OCI-LY3 (cell line): ENCODE measurements around the gene WHRN.

Source experiments
- H2AFZ ChIP-seq: fragments of 200-600, 300-600 bp; shearing (Covaris generic); 2 replicates; pipeline ENCODE4 v1.6.0; 2014; ENCODE audit warnings: antibody characterized with exemption, low read depth, low read length
- H3K27ac ChIP-seq: fragments of 200-600, 300-600 bp; sonication (generic); 2 replicates; pipeline ENCODE4 v1.5.1; 2014; ENCODE audit warnings: mild to moderate bottlenecking, low read length, moderate library complexity, mixed read lengths
- H3K27me3 ChIP-seq: fragments of 200-600, 300-600 bp; sonication (generic); 2 replicates; pipeline ENCODE4 v1.6.1; 2014; ENCODE audit warnings: low read depth, low read length, mixed read lengths
- H3K36me3 ChIP-seq: fragments of 200-600, 300-600 bp; sonication (generic); replicated peaks from 2 replicates; pipeline ENCODE3; 2014; ENCODE audit warnings: low read depth, low read length, mixed read lengths
- H3K4me1 ChIP-seq: fragments of 300-600, 200-600 bp; sonication (generic); 2 replicates; pipeline ENCODE4 v1.6.1; 2014; ENCODE audit warnings: low read length, mixed read lengths
- H3K4me2 ChIP-seq: fragments of 200-600, 300-600 bp; sonication (generic); 2 replicates; pipeline ENCODE4 v1.6.1; 2014; ENCODE audit warnings: low read length, mixed read lengths
- H3K4me3 ChIP-seq: fragments of 300-600, 200-600 bp; sonication (generic); 2 replicates; pipeline ENCODE4 v1.5.1; 2014; ENCODE audit warnings: antibody characterized with exemption, mild to moderate bottlenecking, low read length, moderate library complexity
- H3K79me2 ChIP-seq: fragments of 300-600, 200-600 bp; shearing (Covaris generic); 2 replicates; pipeline ENCODE4 v1.6.1; 2014; ENCODE audit warnings: mild to moderate bottlenecking, low read length, mixed read lengths
- H3K9ac ChIP-seq: fragments of 300-600, 200-600 bp; shearing (Covaris generic); 2 replicates; pipeline ENCODE4 v1.6.0; 2014; ENCODE audit warnings: mild to moderate bottlenecking, low read length, moderate library complexity
- H3K9me3 ChIP-seq: fragments of 200-600, 300-600 bp; shearing (Covaris generic); 2 replicates; pipeline ENCODE4 v1.6.1; 2014; ENCODE audit warnings: low read length, mixed read lengths; ENCODE audit not compliant: insufficient read depth
- H4K20me1 ChIP-seq: fragments of 200-600, 300-600 bp; sonication (generic); 2 replicates; pipeline ENCODE4 v1.6.1; 2016; ENCODE audit warnings: low read length, mixed read lengths; ENCODE audit not compliant: insufficient read depth
- EZH2phosphoT487 ChIP-seq: fragments of 200-600 bp; shearing (Covaris generic); IDR thresholded peaks from 2 replicates; pipeline ENCODE4 v1.6.1; 2018; ENCODE audit warnings: antibody characterized with exemption, mixed run types, low read depth
- TF ChIP-seq, protein P1 (sequence below): fragments of 200-600, 300-600 bp; sonication (generic); IDR thresholded peaks from 2 replicates; pipeline ENCODE4 v1.5.1; 2014; ENCODE audit warnings: antibody characterized with exemption, low read length, low read depth

Gene WHRN

GRCh38 chr9:114388764-114389375 is 116.4 kb downstream of the WHRN start:
- H3K36me3 ChIP-seq = peaks cover 33% of the 10 kb centered on the region
- peak overlapping the region; percentile 99 for H3K4me2 ChIP-seq
- peak overlapping the region; percentile 99 for H3K27ac ChIP-seq
- no peaks in the 10 kb centered on the region for H3K9me3 ChIP-seq
- peak overlapping the region; percentile 89 for H3K4me3 ChIP-seq
- TF ChIP-seq EZH2phosphoT487 = no peak
- TF ChIP-seq, protein P1, sequence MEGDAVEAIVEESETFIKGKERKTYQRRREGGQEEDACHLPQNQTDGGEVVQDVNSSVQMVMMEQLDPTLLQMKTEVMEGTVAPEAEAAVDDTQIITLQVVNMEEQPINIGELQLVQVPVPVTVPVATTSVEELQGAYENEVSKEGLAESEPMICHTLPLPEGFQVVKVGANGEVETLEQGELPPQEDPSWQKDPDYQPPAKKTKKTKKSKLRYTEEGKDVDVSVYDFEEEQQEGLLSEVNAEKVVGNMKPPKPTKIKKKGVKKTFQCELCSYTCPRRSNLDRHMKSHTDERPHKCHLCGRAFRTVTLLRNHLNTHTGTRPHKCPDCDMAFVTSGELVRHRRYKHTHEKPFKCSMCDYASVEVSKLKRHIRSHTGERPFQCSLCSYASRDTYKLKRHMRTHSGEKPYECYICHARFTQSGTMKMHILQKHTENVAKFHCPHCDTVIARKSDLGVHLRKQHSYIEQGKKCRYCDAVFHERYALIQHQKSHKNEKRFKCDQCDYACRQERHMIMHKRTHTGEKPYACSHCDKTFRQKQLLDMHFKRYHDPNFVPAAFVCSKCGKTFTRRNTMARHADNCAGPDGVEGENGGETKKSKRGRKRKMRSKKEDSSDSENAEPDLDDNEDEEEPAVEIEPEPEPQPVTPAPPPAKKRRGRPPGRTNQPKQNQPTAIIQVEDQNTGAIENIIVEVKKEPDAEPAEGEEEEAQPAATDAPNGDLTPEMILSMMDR = no peak
- peak overlapping the region; percentile 98 for H3K9ac ChIP-seq
- H2AFZ ChIP-seq = no peak overlapping the region
- H3K27me3 ChIP-seq = no peaks in the 10 kb centered on the region
- H3K79me2 ChIP-seq = peaks cover 89% of the 10 kb centered on the region
- H3K4me1 ChIP-seq = peaks cover 92% of the 10 kb centered on the region
- H4K20me1 ChIP-seq = no peaks in the 10 kb centered on the region

DNA sequence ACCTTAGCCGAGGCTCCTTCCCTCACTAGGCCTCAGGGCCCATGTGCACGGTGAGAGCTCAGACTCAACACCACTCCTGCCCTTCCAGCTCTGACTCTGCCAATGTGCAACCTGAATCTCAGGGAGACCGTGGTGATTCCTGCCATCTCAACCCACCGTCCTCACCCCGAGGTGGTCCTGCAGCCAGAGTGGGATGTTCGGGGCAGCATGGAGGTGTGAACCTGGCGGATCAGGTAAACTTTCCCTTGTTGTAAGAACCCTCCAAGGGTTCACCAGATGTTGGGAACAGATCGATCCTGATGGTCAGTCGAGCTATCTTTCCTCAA is 117.0 kb downstream of the WHRN start:
- peak overlapping the region; percentile 89 for H3K4me3 ChIP-seq
- peaks cover 93% of the 10 kb centered on the region for H3K4me1 ChIP-seq
- H3K79me2 ChIP-seq = peaks cover 89% of the 10 kb centered on the region
- peak overlapping the region; percentile 99 for H3K27ac ChIP-seq
- H3K27me3 ChIP-seq = no peaks in the 10 kb centered on the region
- H3K9me3 ChIP-seq = no peaks in the 10 kb centered on the region
- H3K4me2 ChIP-seq = peak overlapping the region; percentile 99
- H2AFZ ChIP-seq = no peak overlapping the region
- H4K20me1 ChIP-seq = no peaks in the 10 kb centered on the region
- no peak for TF ChIP-seq EZH2phosphoT487
- TF ChIP-seq, protein P1 = no peak
- H3K9ac ChIP-seq = peak overlapping the region; percentile 98
- H3K36me3 ChIP-seq = peaks cover 36% of the 10 kb centered on the region

GRCh38 chr9:114387680-114388356 is 117.5 kb downstream of the WHRN start, which contains the start of gene AKNA:
AKNA (minus strand) TSS chr9:114387982; CDS start chr9:114381333, 6,649 bp downstream.
- H4K20me1 ChIP-seq = peaks cover under 1% of the 10 kb centered on the region; the same call in 1 of the 2 replicates
- H3K4me1 ChIP-seq = peaks cover 95% of the 10 kb centered on the region
- no peak within 1 kb of the TSS for H2AFZ ChIP-seq
- peak within 1 kb of the TSS; percentile 99 for H3K27ac ChIP-seq
- peak within 1 kb of the TSS; percentile 99 for H3K4me2 ChIP-seq
- H3K79me2 ChIP-seq = peaks cover 92% of the 10 kb centered on the region
- peaks cover 37% of the 10 kb centered on the region for H3K36me3 ChIP-seq
- no peaks in the 10 kb centered on the region for H3K27me3 ChIP-seq
- peak within 1 kb of the TSS; percentile 98 for H3K9ac ChIP-seq
- TF ChIP-seq, protein P1 = no peak
- no peak for TF ChIP-seq EZH2phosphoT487
- peak within 1 kb of the TSS; percentile 89 for H3K4me3 ChIP-seq
- H3K9me3 ChIP-seq = no peaks in the 10 kb centered on the region

DNA sequence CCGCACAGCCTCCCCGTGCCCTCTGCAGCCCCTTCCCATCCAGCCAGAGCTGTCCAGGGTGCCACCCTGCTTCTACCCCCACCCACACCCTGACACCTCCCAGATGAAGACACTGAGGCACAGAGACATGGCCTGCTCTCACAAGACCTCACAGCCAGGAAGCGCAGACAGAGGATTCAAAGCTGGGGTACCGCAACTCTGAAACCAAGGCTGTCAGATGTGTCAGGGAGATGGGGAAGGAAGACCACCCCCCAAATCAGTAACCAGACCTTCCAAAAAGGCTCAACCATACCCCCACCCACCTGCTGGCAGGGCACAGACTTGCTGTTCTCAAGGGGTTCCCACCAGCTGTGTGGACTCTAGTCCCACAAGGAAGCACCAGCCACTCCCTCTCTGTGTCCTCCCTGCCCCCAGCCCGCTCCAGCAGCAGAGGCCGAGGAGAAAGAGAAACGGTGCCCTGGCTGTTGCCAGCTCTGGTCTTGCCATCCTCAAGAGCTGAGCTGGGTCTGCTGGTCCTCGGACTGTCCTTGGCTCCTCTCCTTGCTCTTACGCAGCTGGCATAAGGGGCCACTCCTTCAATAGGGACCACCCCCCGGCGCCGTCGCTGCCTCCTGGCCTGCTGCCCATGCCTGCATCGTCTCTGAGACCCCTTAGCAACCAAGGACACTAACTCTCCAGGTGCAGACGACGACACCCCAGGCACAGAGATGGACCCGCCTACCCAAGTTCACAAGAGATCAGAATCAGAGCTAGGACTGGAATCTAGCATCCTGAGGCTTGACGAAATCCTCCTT is 118.2 kb downstream of the WHRN start:
- peak overlapping the region; percentile 89 for H3K4me3 ChIP-seq
- H2AFZ ChIP-seq = no peak overlapping the region
- peaks cover 37% of the 10 kb centered on the region for H3K36me3 ChIP-seq
- H3K27me3 ChIP-seq = no peaks in the 10 kb centered on the region
- peak overlapping the region; percentile 99 for H3K4me2 ChIP-seq
- TF ChIP-seq, protein P1 = no peak
- TF ChIP-seq EZH2phosphoT487 = no peak
- H3K4me1 ChIP-seq = peaks cover 95% of the 10 kb centered on the region
- peak overlapping the region; percentile 99 for H3K27ac ChIP-seq
- peak overlapping the region; percentile 98 for H3K9ac ChIP-seq
- peaks cover 92% of the 10 kb centered on the region for H3K79me2 ChIP-seq
- H3K9me3 ChIP-seq = no peaks in the 10 kb centered on the region
- H4K20me1 ChIP-seq = peaks cover 7% of the 10 kb centered on the region; the same call in 1 of the 2 replicates
